K562 (cell line): ENCODE data around the gene SIGMAR1.

ENCODE experiments used
- KLF1 ChIP-seq: fragments of 450-650 bp; IDR thresholded peaks from 2 replicates; pipeline ENCODE4 v1.6.1; 2016; ENCODE audit warnings: missing genetic modification characterization, missing compliant biosample characterization
- MTA1 ChIP-seq: fragments of 450-650 bp; IDR thresholded peaks from 2 replicates; pipeline ENCODE4 v1.6.1; 2017; ENCODE audit warnings: borderline replicate concordance
- SP2 ChIP-seq: IDR thresholded peaks from 2 replicates; pipeline ENCODE4 v1.6.1; 2011; ENCODE audit warnings: mild to moderate bottlenecking, low read depth, low read length, moderate library complexity; ENCODE audit not compliant: poor library complexity, severe bottlenecking; ENCODE audit errors: extremely low read depth
- TF ChIP-seq, protein P1 (sequence below), 2 experiments: fragments of 450-650 bp in 1 of 2; sonication (generic) in 1 of 2; formaldehyde crosslinking; conservative IDR thresholded peaks; 2 replicates each; pipeline versions ENCODE4 v1.4.0 to v1.8.1; 2020 to 2022; ENCODE audit warnings: mild to moderate bottlenecking in 1 of 2, missing genetic modification reagents in 1 of 2
- TF ChIP-seq, protein P2 (sequence below): fragments of 450-650 bp; IDR thresholded peaks from one replicate; pipeline ENCODE4 v1.6.1; 2018; ENCODE audit warnings: mild to moderate bottlenecking, moderate library complexity; ENCODE audit not compliant: partially characterized antibody

DNA sequence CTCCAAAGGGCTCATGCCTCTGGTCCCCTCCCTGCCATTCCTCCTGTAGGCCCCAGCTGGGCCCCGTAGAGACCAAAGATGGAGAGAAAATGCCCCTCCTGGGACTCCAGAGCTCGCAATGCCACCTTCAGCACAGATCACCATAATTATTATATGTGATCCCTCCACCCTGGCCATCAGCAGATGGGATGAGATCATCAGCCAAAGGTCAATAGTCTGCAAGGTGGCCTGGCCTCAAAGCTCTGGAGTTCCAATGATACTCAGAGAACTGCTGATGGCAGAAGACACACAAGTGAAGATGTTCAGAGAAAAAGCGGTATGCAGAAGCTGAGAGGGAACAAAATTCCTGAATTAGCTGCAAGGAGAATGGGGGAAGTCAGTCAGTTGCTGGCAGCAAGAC lies 30.7 kb downstream of the SIGMAR1 start:
- TF ChIP-seq SP2 (no peak), KLF1 (tag) (no peak), MTA1 (no peak)
- TF ChIP-seq, protein P1, sequence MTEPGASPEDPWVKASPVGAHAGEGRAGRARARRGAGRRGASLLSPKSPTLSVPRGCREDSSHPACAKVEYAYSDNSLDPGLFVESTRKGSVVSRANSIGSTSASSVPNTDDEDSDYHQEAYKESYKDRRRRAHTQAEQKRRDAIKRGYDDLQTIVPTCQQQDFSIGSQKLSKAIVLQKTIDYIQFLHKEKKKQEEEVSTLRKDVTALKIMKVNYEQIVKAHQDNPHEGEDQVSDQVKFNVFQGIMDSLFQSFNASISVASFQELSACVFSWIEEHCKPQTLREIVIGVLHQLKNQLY (CRISPR knock-in tag; conservative IDR thresholded peaks at IDR 0.05): no peak
- TF ChIP-seq, protein P2, sequence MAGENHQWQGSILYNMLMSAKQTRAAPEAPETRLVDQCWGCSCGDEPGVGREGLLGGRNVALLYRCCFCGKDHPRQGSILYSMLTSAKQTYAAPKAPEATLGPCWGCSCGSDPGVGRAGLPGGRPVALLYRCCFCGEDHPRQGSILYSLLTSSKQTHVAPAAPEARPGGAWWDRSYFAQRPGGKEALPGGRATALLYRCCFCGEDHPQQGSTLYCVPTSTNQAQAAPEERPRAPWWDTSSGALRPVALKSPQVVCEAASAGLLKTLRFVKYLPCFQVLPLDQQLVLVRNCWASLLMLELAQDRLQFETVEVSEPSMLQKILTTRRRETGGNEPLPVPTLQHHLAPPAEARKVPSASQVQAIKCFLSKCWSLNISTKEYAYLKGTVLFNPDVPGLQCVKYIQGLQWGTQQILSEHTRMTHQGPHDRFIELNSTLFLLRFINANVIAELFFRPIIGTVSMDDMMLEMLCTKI: no peak
